Dermis blood vessel endothelial cell (primary cell): ENCODE results near the gene PPP1R7. TPM values are rescaled to one million over a fixed set of nuclear protein-coding genes. Genes with fewer than 3 reads are reported as not detected.
"Not testable (repeated sequence)": the region's sequence is repeated elsewhere in the genome, so short reads cannot be mapped to it uniquely, and the experiment has no call there.

Source experiments
- DNase-seq: peaks from one replicate; pipeline ENCODE4 v3.0.0; 2010
- total RNA-seq: library from RNA; depleted of rRNA; stranded (reverse); fragments of >200 nt; gene quantifications from 2 replicates; pipeline ENCODE4 v1.2.3, GENCODE V29; 2014

The PPP1R7 gene
- total RNA-seq, 1 donor from 2014 or later = 55.1 TPM

DNA sequence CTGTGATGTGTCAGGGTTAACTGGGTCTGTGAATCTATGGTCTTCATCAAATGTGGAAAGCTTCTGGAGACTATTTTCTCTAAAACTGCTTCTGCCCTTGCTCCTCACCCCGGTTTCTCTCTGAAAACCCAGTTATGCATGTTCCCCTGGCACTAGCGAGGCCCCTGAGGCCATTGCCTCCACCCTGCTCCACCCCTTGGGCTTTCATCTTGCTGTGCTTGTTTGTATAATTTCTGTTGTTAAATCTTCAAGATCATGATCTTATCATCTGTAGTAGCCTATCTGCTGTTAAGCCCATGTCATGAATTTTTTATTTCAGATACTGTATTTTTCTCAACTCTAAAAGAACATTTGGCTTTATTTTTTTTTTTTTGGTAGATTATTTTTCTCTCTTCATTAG is 23.3 kb downstream of the PPP1R7 start:
- DNase-seq = no peak

GRCh38 chr2:241177526-241178334 is 27.5 kb downstream of the PPP1R7 start:
- DNase-seq = no peak

- no peak for DNase-seq
These were observed 28.7 kb downstream of the PPP1R7 start for GRCh38 chr2:241178961-241179360.

DNA sequence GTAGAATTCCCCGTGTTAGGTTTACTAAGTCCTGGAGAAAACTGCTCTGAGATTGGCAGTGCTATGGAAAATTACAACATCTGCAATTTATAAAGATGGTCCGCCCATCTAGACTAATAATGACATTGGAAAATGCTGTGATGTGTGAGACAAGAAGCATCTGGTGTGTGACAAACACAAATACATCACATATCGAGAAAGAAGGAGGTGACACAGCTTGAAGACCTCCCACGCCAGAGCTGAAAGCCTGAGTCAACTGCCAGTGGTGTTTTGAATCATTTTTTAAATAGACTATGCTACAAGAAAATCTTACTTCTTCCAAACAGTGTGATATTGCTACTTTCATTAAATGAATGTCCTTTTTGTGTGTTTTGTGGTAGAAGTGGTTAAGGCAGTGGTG is 29.6 kb downstream of the PPP1R7 start:
- DNase-seq = no peak

GRCh38 chr2:241180495-241180894 is 30.2 kb downstream of the PPP1R7 start:
- DNase-seq = no peak

GRCh38 chr2:241182126-241182525 is 31.9 kb downstream of the PPP1R7 start:
- no peak for DNase-seq

DNA sequence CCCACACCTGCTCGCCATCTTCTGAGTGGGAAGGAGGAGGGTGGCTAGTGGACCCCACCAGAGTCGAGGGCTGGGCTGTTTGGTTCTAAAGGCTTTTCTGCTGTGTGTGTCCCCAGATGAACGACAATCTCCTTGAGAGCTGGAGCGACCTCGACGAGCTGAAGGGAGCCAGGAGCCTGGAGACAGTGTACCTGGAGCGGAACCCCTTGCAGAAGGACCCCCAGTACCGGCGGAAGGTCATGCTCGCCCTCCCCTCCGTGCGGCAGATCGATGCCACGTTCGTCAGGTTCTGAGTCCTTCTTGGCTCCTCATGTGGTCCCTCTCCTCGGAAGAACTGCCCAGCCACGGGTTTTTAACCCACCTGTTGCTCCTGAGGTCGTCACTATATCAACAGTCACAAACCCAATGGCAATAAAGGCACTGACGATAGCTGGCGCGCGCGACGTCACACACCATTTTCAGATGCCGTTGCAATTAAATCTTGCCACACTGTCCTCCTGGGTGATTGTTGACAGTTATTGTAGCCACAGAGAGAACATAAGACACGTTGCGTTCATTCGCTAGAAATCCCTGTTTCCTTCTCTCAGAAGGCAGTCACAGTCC is 32.4 kb downstream of the PPP1R7 start:
- no peak for DNase-seq

GRCh38 chr2:241183221-241183620 is 33.0 kb downstream of the PPP1R7 start:
- DNase-seq = no peak

DNA sequence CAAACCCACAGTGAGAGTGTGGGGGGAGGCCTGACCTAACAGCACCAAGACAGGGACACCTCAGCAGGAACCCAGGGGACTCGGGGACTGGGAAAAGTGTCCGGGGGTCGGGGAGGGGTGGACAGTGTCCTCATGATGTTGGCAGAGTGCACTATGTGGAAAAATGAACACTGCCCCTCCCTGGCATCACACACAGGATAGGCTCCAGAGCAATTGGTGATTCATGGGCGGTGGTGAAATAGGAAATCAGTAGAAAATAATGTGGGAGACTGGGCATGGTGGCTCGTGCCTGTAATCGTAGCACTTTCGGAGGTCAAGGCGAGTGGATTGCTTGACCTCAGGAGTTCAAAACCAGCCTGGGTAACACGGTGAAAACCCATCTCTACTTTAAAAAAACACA is 34.6 kb downstream of the PPP1R7 start:
- DNase-seq = no peak

DNA sequence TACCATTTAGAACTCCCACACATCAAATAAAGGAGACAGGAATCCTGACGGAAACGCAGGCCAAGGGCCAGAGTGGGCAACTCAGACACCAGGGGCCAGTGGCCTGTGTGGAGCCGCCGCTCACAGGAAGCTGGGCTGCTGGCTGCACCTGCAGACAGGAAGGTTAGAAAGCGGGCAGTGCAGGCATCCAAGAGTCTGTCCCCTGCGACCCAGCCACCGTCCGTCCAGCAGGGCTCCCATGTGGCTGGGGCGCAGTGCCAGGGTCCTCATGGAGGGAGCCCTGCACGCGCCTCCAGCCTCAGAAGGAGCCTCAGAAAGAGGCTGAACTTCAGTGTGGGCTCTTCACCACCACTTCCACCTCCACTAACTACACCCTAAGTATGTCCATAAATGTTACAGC is 35.7 kb downstream of the PPP1R7 start:
- peak; percentile 10 for DNase-seq

GRCh38 chr2:241187101-241187917 is 37.0 kb downstream of the PPP1R7 start:
- no peak for DNase-seq

- DNase-seq = no peak
These were observed 37.6 kb downstream of the PPP1R7 start for GRCh38 chr2:241187918-241188234.

DNA sequence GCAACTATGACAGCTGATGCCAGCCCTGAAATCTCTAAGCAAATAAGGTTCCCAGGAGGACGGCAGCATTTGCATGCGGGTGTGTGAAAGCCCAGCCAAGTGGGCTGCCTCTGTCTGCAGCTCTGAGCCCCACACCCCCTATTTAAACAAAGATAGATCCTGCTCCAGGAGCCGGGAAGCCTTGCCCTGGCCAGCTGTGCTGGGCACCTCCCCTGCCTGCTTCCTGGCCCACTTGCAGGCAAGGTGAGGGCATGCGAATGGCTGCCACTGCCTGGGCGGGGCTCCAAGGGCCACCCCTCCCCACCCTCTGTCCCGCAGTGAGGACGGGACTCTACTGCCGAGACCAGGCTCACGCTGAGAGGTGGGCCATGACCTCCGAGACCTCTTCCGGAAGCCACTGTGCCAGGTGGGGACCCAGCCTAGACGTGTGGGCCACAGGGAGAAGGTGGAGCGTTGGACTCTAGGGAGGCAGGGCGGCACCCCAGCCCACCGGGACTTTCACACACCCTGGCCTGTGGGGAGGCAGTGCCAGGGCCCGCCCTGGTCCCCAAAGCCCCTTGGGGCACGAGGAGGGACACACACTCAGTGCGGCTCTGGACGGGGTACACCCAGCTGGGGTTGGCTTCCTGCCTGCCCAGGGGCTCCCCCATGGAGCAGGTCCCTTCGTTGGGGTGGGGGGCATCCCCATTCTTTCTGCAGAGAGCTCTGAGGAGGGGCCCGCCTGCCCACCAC is 38.3 kb downstream of the PPP1R7 start, which contains the start of gene ANO7:
ANO7 (plus strand) TSS at position 317 of the 732 bp plus-strand sequence. CDS start 1,387 bp downstream, outside the sequence.
- DNase-seq = no peak

GRCh38 chr2:241189093-241189855 is 39.0 kb downstream of the PPP1R7 start:
- DNase-seq = no peak

GRCh38 chr2:241189856-241190201 is 39.6 kb downstream of the PPP1R7 start:
- no peak for DNase-seq

- DNase-seq = no peak
These were observed 40.2 kb downstream of the PPP1R7 start for GRCh38 chr2:241190291-241190981.

DNA sequence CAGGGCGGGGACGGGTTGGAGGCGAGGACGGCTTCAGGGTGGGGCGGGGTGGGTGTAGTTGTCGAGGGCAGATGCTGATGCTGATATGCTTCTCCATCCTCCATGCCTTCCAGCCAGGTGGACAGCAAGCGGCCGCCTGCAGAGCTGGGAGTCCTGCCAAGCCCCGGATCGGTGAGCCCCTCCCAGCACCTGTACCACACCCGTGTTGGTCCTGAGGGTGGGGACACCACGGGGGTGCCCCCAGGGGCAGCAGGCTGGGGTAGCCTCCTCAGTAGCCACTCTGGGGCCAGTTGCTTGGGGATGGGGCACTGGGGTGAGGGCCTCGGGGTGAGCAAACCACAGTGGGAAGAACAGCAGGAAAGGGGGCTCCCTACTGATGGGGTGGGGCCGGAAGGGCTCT is 40.8 kb downstream of the PPP1R7 start:
- DNase-seq = no peak

- no peak for DNase-seq
These were observed 43.0 kb downstream of the PPP1R7 start for GRCh38 chr2:241193271-241193670.

GRCh38 chr2:241194811-241195210 is 44.5 kb downstream of the PPP1R7 start:
- DNase-seq = no peak

- DNase-seq = no peak
These were observed 45.4 kb downstream of the PPP1R7 start for GRCh38 chr2:241195506-241196130.

DNA sequence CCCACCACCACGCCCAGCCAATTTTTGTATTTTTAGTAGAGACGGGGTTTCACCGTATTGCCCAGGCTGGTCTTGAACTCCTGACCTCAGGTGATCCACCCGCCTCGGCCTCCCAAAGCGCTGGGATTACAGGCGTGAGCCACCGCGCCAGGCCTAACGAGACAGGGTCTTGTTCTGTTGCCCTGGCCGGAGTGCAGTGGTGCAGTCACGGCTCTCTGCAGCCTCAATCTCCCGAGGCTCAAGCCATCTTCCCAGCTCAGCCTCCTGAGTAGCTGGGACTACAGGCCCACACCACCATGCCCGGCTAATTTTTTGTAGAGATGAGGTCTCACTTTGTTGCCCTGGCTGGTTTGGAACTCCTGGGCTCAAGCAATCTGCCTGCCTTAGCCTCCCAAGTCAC is 47.0 kb downstream of the PPP1R7 start:
- not testable (repeated sequence) for DNase-seq
